HG03457 (cell line): ENCODE measurements around the gene NOX1.
"Not testable (repeated sequence)": the region's sequence is repeated elsewhere in the genome, so short reads cannot be mapped to it uniquely, and the experiment has no call there.

Experiments
- ATAC-seq: cut with Tn5 transposase; IDR thresholded peaks from one replicate; pipeline ENCODE4 v1.9.1; 2021; ENCODE audit warnings: moderate number of reproducible peaks; ENCODE audit not compliant: unreplicated experiment

Gene NOX1

GRCh38 chrX:100819837-100820666, 54.1 kb downstream of the NOX1 start, which contains the start of gene CSTF2:
Gene CSTF2, plus strand, starts transcription at chrX:100820391. Its CDS starts 26 bp downstream, at chrX:100820417.
- peak; percentile 99 for ATAC-seq

GRCh38 chrX:100819534-100819836, 54.7 kb downstream of the NOX1 start:
- no peak for ATAC-seq

GRCh38 chrX:100817340-100817739, 56.8 kb downstream of the NOX1 start:
- no peak for ATAC-seq

- ATAC-seq: no peak
Observed at GRCh38 chrX:100812216-100813158, 61.7 kb downstream of the NOX1 start.

- ATAC-seq: not testable (repeated sequence)
Observed at GRCh38 chrX:100808265-100808664, 65.9 kb downstream of the NOX1 start.

GRCh38 chrX:100804780-100805179, 69.4 kb downstream of the NOX1 start:
- ATAC-seq: no peak

- no peak for ATAC-seq
Observed at GRCh38 chrX:100802843-100803242, 71.3 kb downstream of the NOX1 start.

- ATAC-seq: no peak
Observed at GRCh38 chrX:100798484-100799214, 75.5 kb downstream of the NOX1 start.

- ATAC-seq: no peak
Observed at GRCh38 chrX:100797359-100797758, 76.8 kb downstream of the NOX1 start.

GRCh38 chrX:100796371-100796770, 77.8 kb downstream of the NOX1 start:
- ATAC-seq: not testable (repeated sequence)
